ENCODE measurements around the gene MXRA7.

DNA sequence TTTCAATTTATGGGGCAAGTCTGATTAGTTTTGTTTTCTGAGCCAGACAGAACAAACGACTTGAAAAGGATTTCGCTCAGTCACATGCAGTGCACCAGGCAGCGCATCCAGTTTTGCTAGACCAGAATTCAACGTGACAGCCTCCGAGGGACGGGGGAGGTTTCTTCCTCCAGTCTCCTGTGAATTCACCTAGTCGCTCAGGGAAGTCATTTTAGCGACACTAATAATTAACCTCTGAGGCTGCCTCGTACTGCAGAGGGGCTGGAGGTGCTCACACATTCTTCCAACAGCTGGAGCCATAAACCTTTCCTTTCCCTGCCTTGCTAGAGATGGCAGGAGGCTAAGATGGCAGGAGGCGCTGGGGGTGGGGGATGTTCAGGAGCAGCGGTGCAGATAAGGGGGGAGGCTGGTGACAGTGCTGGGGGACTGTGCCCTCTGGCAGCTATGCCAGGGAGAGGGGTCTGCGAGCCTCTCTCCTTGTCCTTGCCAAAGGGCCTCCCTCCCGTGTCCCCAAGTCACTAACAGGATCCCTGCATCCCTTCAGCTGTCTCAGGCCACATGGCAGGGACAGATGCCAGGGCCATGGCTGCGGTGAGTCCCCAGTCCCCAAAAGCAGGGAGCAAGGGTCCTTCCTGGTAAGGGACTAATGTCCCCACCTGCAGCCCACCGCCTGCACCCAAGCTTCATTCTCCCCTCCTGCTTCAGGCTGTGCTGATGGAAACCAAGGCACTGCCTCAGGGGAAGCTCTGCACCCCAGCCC lies 24.0 kb downstream of the MXRA7 start:
- TF ChIP-seq, protein P1, sequence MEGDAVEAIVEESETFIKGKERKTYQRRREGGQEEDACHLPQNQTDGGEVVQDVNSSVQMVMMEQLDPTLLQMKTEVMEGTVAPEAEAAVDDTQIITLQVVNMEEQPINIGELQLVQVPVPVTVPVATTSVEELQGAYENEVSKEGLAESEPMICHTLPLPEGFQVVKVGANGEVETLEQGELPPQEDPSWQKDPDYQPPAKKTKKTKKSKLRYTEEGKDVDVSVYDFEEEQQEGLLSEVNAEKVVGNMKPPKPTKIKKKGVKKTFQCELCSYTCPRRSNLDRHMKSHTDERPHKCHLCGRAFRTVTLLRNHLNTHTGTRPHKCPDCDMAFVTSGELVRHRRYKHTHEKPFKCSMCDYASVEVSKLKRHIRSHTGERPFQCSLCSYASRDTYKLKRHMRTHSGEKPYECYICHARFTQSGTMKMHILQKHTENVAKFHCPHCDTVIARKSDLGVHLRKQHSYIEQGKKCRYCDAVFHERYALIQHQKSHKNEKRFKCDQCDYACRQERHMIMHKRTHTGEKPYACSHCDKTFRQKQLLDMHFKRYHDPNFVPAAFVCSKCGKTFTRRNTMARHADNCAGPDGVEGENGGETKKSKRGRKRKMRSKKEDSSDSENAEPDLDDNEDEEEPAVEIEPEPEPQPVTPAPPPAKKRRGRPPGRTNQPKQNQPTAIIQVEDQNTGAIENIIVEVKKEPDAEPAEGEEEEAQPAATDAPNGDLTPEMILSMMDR (IDR thresholded peaks at IDR 0.05) = no peak
- TF ChIP-seq POLR2A (IDR thresholded peaks at IDR 0.05) = no peak
